PFSK-1 (cell line): ENCODE measurements around the gene GLOD5.

ENCODE experiments used
- FOXP2 ChIP-seq: optimal IDR thresholded peaks from 2 replicates; pipeline ENCODE3; 2011; ENCODE audit warnings: borderline replicate concordance, control low read depth, inconsistent platforms; ENCODE audit not compliant: insufficient read depth; ENCODE audit errors: extremely low read length, extremely low read depth
- POLR2AphosphoS5 ChIP-seq: IDR thresholded peaks from 2 replicates; pipeline ENCODE4 v1.6.1; 2012; ENCODE audit warnings: low read depth, mild to moderate bottlenecking, control low read depth, low read length, moderate library complexity
- TAF1 ChIP-seq: IDR thresholded peaks from 2 replicates; pipeline ENCODE4 v1.6.1; 2012; ENCODE audit warnings: low read length, control low read depth, borderline replicate concordance; ENCODE audit not compliant: insufficient read depth

- TF ChIP-seq TAF1 (no peak), POLR2AphosphoS5 (no peak), FOXP2 (no peak)
These were observed 54.7 kb downstream of the GLOD5 start for GRCh38 chrX:48816014-48816810.
